Sigmoid colon (tissue), 7 donors: ENCODE results near the gene ADK. TPM values are rescaled to one million over a fixed set of nuclear protein-coding genes. Genes with fewer than 3 reads are reported as not detected.
A peak's percentile ranks its signal among the peaks of the same experiment; 100 is the strongest.

Source experiments
- DNase-seq: peaks from one replicate; pipeline ENCODE4 v3.0.0-alpha.2; 2019
- H3K27ac ChIP-seq, 4 donors: fragments of 200-600 bp; sonication (generic); one replicate each; pipeline ENCODE4 v1.5.1; 2016 to 2019; ENCODE audit warnings: mild to moderate bottlenecking in 1 of 4
- H3K27me3 ChIP-seq, 3 donors: fragments of 200-600 bp; sonication (generic); one replicate each; pipeline ENCODE4 v1.5.1; 2019; ENCODE audit warnings: mild to moderate bottlenecking in 1 of 3
- H3K36me3 ChIP-seq, 4 donors: fragments of 200-600 bp; sonication (generic); one replicate each; pipeline ENCODE4 v1.5.1; 2016 to 2019
- H3K4me1 ChIP-seq, 4 donors: fragments of 200-600 bp; sonication (generic); one replicate each; pipeline ENCODE4 v1.5.1; 2017 to 2019
- H3K4me3 ChIP-seq, 4 donors: fragments of 200-600 bp; sonication (generic); one replicate each; pipeline ENCODE4 v1.5.1; 2017 to 2019; ENCODE audit warnings: mild to moderate bottlenecking in 2 of 4, moderate library complexity in 1 of 4
- H3K9me3 ChIP-seq, 4 donors: fragments of 200-600 bp in 3 of 4; sonication (generic) in 3 of 4; one replicate each; pipeline versions ENCODE4 v1.5.1 to v1.6.1; 2013 to 2019
- EP300 ChIP-seq, 4 donors: sonication (generic); formaldehyde crosslinking; IDR thresholded peaks; one replicate each; pipeline ENCODE4 v1.6.1; 2017; ENCODE audit warnings: antibody characterized with exemption in 4 of 4
- POLR2A ChIP-seq, 2 donors: fragments of 450-650 bp; IDR thresholded peaks; one replicate each; pipeline ENCODE4 v1.6.1; 2016; ENCODE audit warnings: antibody characterized with exemption in 2 of 2, mild to moderate bottlenecking in 2 of 2, moderate library complexity in 2 of 2
- POLR2AphosphoS5 ChIP-seq, 4 donors: sonication (generic); formaldehyde crosslinking; IDR thresholded peaks; one replicate each; pipeline ENCODE4 v1.6.1; 2017; ENCODE audit warnings: antibody characterized with exemption in 4 of 4
- WGBS, 2 donors: extraction: QIAGEN DNeasy Blood & Tissue Kit; methylation state at CpG; one replicate each; pipeline ENCODE4 v1.1.7; 2013; 5-methylcytosine and 5-hydroxymethylcytosine counted together
- intact Hi-C: fragments of 100-400 bp; cut with DNase I; formaldehyde crosslinking; loops from one replicate; pipeline ENCODE4 v1.15.1; 2023
- polyA plus RNA-seq, 3 donors: library from polyadenylated mRNA; stranded (reverse); fragments of 200-250 nt; gene quantifications; one replicate each; pipeline ENCODE4 v1.2.3, GENCODE V29; 2013
- total RNA-seq, 4 donors: library from RNA; depleted of rRNA; stranded (reverse); fragments of >200 nt; gene quantifications; one replicate each; pipeline ENCODE4 v1.1.0, GENCODE V29; 2016
- TF ChIP-seq, protein P1 (sequence below), 4 experiments: fragments of 450-650 bp in 3 of 4; fragments of 200-600 bp in 1 of 4; IDR thresholded peaks; one replicate each; pipeline ENCODE4 v1.5.1; 2016 to 2019; ENCODE audit warnings: antibody characterized with exemption in 4 of 4, mild to moderate bottlenecking in 3 of 4, moderate library complexity in 2 of 4
- donor health status: healthy with polysubstance abuse.
- donor health status: Bipolar disorder and iron deficiency.
- donor health status: healthy.

ADK gene
- total and polyA plus RNA-seq, 7 donors = 15.2 to 31.3 (median 25.3) TPM

GRCh38 chr10:74107391-74107790 is 43.6 kb upstream of the ADK start:
- H3K36me3 ChIP-seq = peaks cover 27 to 100% (median 82%) of the 10 kb centered on the region in 4 donors
- TF ChIP-seq POLR2A (IDR thresholded peaks at IDR 0.05) = no peak
- TF ChIP-seq EP300 (IDR thresholded peaks at IDR 0.05) = no peak
- TF ChIP-seq, protein P1, sequence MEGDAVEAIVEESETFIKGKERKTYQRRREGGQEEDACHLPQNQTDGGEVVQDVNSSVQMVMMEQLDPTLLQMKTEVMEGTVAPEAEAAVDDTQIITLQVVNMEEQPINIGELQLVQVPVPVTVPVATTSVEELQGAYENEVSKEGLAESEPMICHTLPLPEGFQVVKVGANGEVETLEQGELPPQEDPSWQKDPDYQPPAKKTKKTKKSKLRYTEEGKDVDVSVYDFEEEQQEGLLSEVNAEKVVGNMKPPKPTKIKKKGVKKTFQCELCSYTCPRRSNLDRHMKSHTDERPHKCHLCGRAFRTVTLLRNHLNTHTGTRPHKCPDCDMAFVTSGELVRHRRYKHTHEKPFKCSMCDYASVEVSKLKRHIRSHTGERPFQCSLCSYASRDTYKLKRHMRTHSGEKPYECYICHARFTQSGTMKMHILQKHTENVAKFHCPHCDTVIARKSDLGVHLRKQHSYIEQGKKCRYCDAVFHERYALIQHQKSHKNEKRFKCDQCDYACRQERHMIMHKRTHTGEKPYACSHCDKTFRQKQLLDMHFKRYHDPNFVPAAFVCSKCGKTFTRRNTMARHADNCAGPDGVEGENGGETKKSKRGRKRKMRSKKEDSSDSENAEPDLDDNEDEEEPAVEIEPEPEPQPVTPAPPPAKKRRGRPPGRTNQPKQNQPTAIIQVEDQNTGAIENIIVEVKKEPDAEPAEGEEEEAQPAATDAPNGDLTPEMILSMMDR (IDR thresholded peaks at IDR 0.05) = no peak
- no peak for TF ChIP-seq POLR2AphosphoS5 (IDR thresholded peaks at IDR 0.05)

GRCh38 chr10:74109452-74109851 is 41.6 kb upstream of the ADK start:
- H3K9me3 ChIP-seq = no peaks in the 10 kb centered on the region
- H3K4me3 ChIP-seq = no peak overlapping the region
- no peaks in the 10 kb centered on the region for H3K27me3 ChIP-seq
- intact Hi-C loops = no loop called here
- DNase-seq = no peak
- H3K4me1 ChIP-seq = peaks cover 0 to 25% (median 21%) of the 10 kb centered on the region in 4 donors
- H3K27ac ChIP-seq = peak overlapping the region in 1 of 4 donors; percentile 11
- TF ChIP-seq EP300 (IDR thresholded peaks at IDR 0.05) (no peak), POLR2AphosphoS5 (IDR thresholded peaks at IDR 0.05) (no peak), POLR2A (IDR thresholded peaks at IDR 0.05) (no peak)
- TF ChIP-seq, protein P1 (IDR thresholded peaks at IDR 0.05) = no peak
- peaks cover 24 to 100% (median 76%) of the 10 kb centered on the region in 4 donors for H3K36me3 ChIP-seq

More at GRCh38 chr10:74107391-74107790, 43.6 kb upstream of the ADK start:
- WGBS, 2 donors = 88% methylated on average over 4 of the region's 4 CpGs
- Histone ChIP-seq H3K4me3 (no peak overlapping the region), H3K27ac (no peak overlapping the region), H3K9me3 (no peaks in the 10 kb centered on the region), H3K27me3 (no peaks in the 10 kb centered on the region), H3K4me1 (peaks cover 0 to 8% (median 4%) of the 10 kb centered on the region in 4 donors)
- intact Hi-C loops = no loop called here
- no peak for DNase-seq

DNA sequence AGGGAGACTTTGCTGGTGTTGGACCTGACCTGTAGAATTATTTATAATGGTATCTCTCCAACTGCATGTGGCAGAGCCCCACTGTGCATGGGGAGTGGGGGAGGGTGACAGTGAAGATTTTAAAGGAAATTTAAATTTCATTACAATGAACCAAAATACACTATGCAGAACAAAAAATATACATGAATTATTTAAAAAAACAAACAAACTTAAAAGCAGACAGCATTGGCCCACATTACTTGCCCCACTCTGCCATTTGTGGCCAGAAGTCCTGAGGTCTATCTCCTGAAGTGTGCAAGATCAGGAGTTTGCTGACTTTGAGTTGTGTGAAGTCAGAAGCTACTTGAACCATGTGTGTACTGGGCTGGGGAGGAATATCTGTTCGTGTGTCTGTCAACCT is 40.9 kb upstream of the ADK start:
- peaks cover 27 to 100% (median 76%) of the 10 kb centered on the region in 4 donors for H3K36me3 ChIP-seq
- peak overlapping the region in 1 of 4 donors; percentile 11 for H3K27ac ChIP-seq
- intact Hi-C loops = no loop called here
- H3K4me1 ChIP-seq = peaks cover 0 to 25% (median 21%) of the 10 kb centered on the region in 4 donors
- no peak overlapping the region for H3K4me3 ChIP-seq
- WGBS, 2 donors = 79 to 80% methylated on average over 1 of the region's 1 CpG
- no peaks in the 10 kb centered on the region for H3K27me3 ChIP-seq
- DNase-seq = no peak
- TF ChIP-seq POLR2A (IDR thresholded peaks at IDR 0.05) (no peak), POLR2AphosphoS5 (IDR thresholded peaks at IDR 0.05) (no peak), EP300 (IDR thresholded peaks at IDR 0.05) (no peak)
- TF ChIP-seq, protein P1 (IDR thresholded peaks at IDR 0.05) = no peak
- no peaks in the 10 kb centered on the region for H3K9me3 ChIP-seq

DNA sequence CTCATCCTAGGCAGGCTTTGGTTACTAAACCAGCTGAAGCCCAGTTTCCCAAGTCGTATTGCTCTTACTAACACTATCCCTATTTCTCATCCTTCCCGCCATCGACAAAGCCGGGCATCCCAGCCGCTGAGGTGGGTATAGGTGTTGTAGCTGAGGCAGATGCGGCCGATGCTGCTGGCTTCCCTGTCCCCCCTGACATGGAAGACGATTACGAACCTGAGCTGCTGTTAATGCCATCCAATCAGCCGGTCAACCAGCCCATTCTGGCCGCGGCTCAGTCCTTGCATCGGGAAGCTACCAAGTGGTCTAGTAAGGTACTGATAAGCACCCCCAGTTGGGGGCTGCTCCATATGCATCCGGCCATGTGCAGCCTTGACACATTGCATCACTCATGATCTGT is 39.2 kb upstream of the ADK start:
- H3K36me3 ChIP-seq = peaks cover 32 to 100% (median 72%) of the 10 kb centered on the region in 4 donors
- no peak overlapping the region for H3K27ac ChIP-seq
- no peaks in the 10 kb centered on the region for H3K27me3 ChIP-seq
- H3K4me1 ChIP-seq = peaks cover 0 to 26% (median 24%) of the 10 kb centered on the region in 4 donors
- no peak overlapping the region for H3K4me3 ChIP-seq
- WGBS, 2 donors = 97 to 99% methylated on average over 14 of the region's 14 CpGs
- TF ChIP-seq EP300 (IDR thresholded peaks at IDR 0.05) = no peak
- no peak for TF ChIP-seq POLR2A (IDR thresholded peaks at IDR 0.05)
- TF ChIP-seq, protein P1 (IDR thresholded peaks at IDR 0.05) = no peak
- no peak for TF ChIP-seq POLR2AphosphoS5 (IDR thresholded peaks at IDR 0.05)
- H3K9me3 ChIP-seq = no peaks in the 10 kb centered on the region
- intact Hi-C loops = no loop called here
- DNase-seq = no peak

DNA sequence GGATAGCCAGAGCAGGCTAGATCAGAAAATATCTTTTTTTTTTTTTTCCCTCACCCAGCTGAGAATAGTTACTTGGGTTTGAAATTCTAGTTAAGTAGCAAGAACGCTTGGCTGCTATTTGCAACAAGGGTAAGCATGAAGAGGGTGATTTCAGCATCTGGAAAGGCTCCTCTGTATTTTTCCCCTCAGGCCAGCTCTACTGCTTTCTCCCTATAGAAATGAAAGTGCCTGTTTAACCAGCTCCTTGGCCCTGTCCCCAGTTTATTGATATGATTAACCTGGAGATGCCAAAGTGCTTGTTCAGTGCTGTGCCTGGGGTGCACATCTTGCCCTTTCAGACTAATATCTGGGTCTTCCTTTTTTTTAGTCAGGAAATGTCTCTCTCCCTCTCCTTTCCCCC is 37.5 kb upstream of the ADK start:
- peaks cover 41 to 100% (median 70%) of the 10 kb centered on the region in 4 donors for H3K36me3 ChIP-seq
- no peak overlapping the region for H3K4me3 ChIP-seq
- intact Hi-C loops = no loop called here
- peaks cover 0 to 26% (median 24%) of the 10 kb centered on the region in 4 donors for H3K4me1 ChIP-seq
- no peak for TF ChIP-seq POLR2A (IDR thresholded peaks at IDR 0.05)
- no peak for TF ChIP-seq POLR2AphosphoS5 (IDR thresholded peaks at IDR 0.05)
- TF ChIP-seq, protein P1 (IDR thresholded peaks at IDR 0.05) = no peak
- TF ChIP-seq EP300 (IDR thresholded peaks at IDR 0.05) = no peak
- no peak for DNase-seq
- no peaks in the 10 kb centered on the region for H3K27me3 ChIP-seq
- H3K9me3 ChIP-seq = no peaks in the 10 kb centered on the region
- WGBS, 2 donors = 87 to 97% methylated on average over 1 of the region's 1 CpG
- peak overlapping the region; percentile 32 to 75 (median 69) for H3K27ac ChIP-seq
